GM18505 (cell line): ENCODE measurements around the gene SLC26A11.

ENCODE experiments used
- ATAC-seq: cut with Tn5 transposase; IDR thresholded peaks from one replicate; pipeline ENCODE4 v1.9.1; 2021; ENCODE audit not compliant: unreplicated experiment
- POLR2A ChIP-seq: IDR thresholded peaks from 4 replicates; pipeline ENCODE4 v1.6.1; 2011; ENCODE audit warnings: borderline replicate concordance; ENCODE audit not compliant: insufficient read depth, insufficient read length; ENCODE audit errors: extremely low read depth

The SLC26A11 gene

DNA sequence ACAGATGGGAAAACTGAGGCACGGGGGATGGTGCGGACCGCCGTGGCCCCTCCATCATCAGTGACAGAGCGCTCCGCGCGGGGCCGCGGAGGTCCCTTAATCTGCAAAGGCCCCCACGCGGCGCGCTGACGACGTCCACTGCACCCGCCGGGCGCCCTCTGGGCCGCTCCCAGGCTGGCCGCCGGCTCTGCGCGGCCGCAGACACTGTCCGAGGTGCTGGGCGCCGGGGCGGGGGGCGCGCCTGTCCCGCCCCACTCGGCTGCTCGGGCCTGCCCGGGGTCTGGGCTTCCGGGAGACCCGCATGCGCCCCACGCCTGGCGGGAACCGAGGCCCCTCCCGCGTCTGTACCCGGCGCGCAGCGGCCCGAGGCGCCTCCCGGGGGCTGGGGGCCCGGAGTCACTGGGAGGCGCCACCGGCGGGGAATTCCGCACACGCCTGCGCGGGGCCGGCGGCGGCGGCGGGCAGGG lies 39.9 kb downstream of the SLC26A11 start:
- peak; percentile 45 for TF ChIP-seq POLR2A
- no peak for ATAC-seq

DNA sequence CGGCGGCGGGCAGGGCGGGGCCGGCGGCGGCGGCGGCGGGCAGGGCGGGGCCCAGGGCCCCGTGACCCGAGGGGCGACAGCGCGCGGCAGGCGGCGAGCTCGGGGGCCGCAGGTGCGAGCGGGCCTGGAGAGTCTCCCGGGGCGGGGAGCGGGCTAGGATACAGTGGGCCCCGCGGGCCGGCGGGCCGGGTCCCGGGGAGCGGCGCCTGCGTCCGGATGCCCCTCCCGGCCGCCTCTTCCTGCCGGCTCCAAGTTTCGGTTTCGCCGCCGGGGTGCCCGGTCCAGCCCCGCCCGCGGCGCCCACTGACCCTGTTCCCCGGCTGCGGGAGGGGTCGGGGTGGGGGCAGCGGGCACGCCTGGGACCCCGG lies 40.5 kb downstream of the SLC26A11 start, which contains the start of gene RNF213:
Gene RNF213 (plus strand): TSS at position 62 of the 368 bp plus-strand sequence. CDS start 2,830 bp downstream, outside the sequence.
- TF ChIP-seq POLR2A: peak; percentile 72
- peak; percentile 39 for ATAC-seq

GRCh38 chr17:80261159-80261894 lies 41.1 kb downstream of the SLC26A11 start:
- TF ChIP-seq POLR2A: no peak
- peak; percentile 10 for ATAC-seq

GRCh38 chr17:80261895-80262279 lies 41.7 kb downstream of the SLC26A11 start:
- TF ChIP-seq POLR2A: no peak
- no peak for ATAC-seq

GRCh38 chr17:80262291-80262690 lies 42.1 kb downstream of the SLC26A11 start:
- no peak for ATAC-seq
- TF ChIP-seq POLR2A: no peak

GRCh38 chr17:80262775-80263244 lies 42.6 kb downstream of the SLC26A11 start:
- ATAC-seq: no peak
- TF ChIP-seq POLR2A: no peak

DNA sequence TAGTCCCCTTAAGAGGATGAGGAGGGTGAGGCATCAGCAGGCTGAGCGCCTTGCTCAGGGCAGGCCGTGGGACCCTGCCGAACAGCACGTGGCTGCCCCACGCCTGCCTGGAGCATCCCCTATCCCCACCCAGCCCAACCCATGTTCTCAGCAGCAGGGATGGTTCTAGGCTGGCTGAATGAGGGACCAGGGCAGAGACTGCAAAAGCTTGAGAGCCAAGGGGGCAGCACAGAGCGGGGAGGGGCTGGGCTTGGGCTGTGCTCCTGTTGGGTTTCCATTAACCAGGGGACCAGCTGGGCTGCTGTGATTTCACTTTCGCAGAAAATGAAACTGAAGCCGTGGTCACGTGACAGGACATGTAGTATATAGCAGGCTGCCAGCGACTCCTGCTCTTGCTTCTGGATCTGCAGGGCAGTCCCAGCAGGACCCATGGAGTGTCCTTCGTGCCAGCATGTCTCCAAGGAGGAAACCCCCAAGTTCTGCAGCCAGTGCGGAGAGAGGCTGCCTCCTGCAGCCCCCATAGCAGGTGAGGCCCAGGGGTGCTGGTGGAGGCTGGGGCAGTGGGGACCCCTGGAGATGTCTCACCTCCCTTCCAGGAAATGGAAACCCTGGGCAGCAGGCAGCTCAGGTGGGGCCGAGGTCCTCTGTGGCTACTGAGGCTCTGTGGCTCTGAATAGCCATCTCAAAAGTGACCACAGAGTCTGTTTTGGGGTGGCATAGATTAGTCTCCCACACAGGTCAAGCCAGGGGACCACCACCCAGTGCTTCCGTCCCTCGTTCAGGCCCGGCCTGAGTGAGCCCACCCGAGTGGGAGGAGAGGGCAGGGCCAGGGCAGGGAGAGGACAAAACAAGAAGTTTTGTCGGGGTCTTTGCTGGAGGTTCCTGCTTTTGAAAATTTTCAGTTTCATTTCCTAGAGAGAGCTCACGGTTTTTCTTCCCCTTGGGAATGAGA lies 43.3 kb downstream of the SLC26A11 start:
- peak; percentile 28 for ATAC-seq
- TF ChIP-seq POLR2A: peak; percentile 98

GRCh38 chr17:80264205-80265075 lies 44.2 kb downstream of the SLC26A11 start:
- peak; percentile 35 for TF ChIP-seq POLR2A
- ATAC-seq: no peak

DNA sequence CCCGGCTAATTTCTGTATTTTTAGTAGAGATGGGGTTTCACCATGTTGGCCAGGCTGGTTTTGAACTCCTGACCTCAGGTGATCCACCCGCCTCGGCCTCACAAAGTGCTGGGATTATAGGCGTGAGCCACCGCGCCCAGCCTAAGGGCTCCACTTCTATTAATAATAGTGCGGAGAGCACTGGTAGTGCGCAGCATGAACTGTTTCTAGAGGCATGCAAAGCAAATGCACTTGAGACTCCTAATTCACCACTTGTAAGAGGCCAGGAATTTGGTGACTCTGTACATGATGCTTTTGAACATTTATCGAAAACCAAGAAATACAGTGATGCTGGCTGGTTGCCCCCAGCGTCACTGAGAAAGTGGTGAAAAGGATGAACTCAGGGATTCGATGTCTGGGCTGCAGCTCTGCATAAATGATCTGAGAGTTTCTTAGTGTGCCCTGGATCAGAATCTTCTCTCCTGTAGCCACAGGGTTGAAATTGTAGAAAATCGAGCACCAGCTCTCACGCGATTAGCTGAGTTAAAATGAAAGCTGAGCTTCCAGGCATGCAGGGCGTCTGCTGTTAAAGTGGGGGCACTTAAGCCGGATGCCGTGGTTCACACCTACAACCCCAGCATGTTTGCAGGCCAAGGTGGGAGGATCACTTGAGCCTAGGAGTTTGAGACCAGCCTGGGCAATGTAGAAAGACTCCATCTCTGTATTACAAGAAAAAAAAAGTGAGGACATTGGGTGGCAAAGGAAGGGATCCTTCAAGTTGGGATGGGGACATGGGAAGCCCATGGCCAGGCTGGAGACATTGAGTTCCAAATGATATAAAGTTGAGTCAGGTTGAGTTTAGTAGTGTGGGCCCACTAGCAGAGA lies 45.2 kb downstream of the SLC26A11 start:
- TF ChIP-seq POLR2A: no peak
- ATAC-seq: no peak

- no peak for TF ChIP-seq POLR2A
- ATAC-seq: no peak
Measured at GRCh38 chr17:80267391-80267790, 47.2 kb downstream of the SLC26A11 start.

DNA sequence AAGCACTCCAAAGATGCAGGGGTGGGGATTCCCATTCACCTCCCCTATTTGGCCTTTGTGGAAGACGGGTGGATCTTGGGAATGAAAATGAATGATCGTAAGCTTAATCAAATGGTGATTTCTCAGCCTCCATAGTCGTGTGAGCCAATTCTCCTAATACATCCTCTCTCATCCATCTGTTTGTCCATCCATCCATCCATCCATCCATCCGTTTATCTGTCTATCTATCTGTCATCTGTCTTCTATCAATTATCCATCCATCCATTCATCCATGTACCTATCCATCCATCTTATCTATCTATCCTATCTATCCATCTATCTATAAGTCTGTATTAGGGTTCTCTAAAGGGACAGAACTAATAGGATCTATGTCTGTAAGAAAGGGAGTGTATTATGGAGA lies 48.2 kb downstream of the SLC26A11 start:
- ATAC-seq: no peak
- no peak for TF ChIP-seq POLR2A

- ATAC-seq: no peak
- TF ChIP-seq POLR2A: no peak
Measured at GRCh38 chr17:80269405-80269807, 49.2 kb downstream of the SLC26A11 start.
